Progenitor cell of endocrine pancreas (in vitro differentiated cells): ENCODE data around the gene SCAF8. TPM values are rescaled to one million over a fixed set of nuclear protein-coding genes. Genes with fewer than 3 reads are reported as not detected.
A peak's percentile ranks its signal among the peaks of the same experiment; 100 is the strongest.

Source experiments
- DNase-seq: peaks from one replicate; pipeline ENCODE4 v3.0.0; 2021; ENCODE audit warnings: low spot score; ENCODE audit not compliant: unreplicated experiment
- H3K27ac Mint-ChIP-seq: 2 replicates; pipeline ENCODE4 v1.8.0; 2021; ENCODE audit warnings: mild to moderate bottlenecking, moderate library complexity, mixed read lengths
- H3K27me3 Mint-ChIP-seq: 2 replicates; pipeline ENCODE4 v1.8.0; 2021; ENCODE audit warnings: mixed read lengths
- H3K36me3 Mint-ChIP-seq: 2 replicates; pipeline ENCODE4 v1.8.0; 2022; ENCODE audit warnings: mixed read lengths; ENCODE audit not compliant: insufficient read depth
- H3K4me1 Mint-ChIP-seq: 2 replicates; pipeline ENCODE4 v1.8.0; 2021; ENCODE audit warnings: low read depth, mixed read lengths
- H3K4me3 Mint-ChIP-seq: 2 replicates; pipeline ENCODE4 v1.8.0; 2021; ENCODE audit warnings: low read depth, mild to moderate bottlenecking, moderate library complexity, mixed read lengths
- H3K9me3 Mint-ChIP-seq: 2 replicates; pipeline ENCODE4 v1.8.0; 2021; ENCODE audit warnings: low read depth, mixed read lengths
- CTCF ChIP-seq: fragments of 200-600 bp; sonication (generic); IDR thresholded peaks from one replicate; pipeline ENCODE4 v1.5.0; 2021; ENCODE audit warnings: antibody characterized with exemption, mild to moderate bottlenecking; ENCODE audit not compliant: unreplicated experiment
- total RNA-seq: library from RNA; stranded (reverse); gene quantifications from 2 replicates; pipeline ENCODE4 v1.2.1, GENCODE V29; 2021

SCAF8 gene
- total RNA-seq, 1 donor from 2014 or later, result 69.5 TPM

DNA sequence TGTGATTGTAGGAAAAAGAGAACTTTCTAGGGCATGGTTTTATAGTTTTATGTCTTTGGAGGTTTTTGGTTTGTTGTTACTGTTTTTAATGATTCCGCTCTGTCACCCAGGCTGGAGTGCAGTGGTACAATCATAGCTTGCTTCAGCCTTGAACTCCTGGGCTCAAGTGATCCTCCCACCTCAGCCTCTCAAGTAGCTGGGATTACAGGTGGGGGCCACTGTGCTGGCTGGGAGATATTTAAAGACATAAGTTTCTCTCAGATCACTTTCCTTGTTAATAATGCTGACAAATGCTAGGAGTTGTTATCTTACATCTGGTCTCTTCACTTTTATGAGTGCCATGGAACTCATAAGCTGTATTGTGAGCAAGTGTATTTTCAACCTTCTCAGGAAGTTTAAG, 116.3 kb downstream of the SCAF8 start:
- Mint-ChIP-seq H3K9me3 (no peaks in the 10 kb centered on the region), H3K27me3 (no peaks in the 10 kb centered on the region), H3K4me3 (no peak overlapping the region), H3K36me3 (peaks cover 9% of the 10 kb centered on the region), H3K4me1 (peaks cover 6% of the 10 kb centered on the region), H3K27ac (no peak overlapping the region)
- TF ChIP-seq CTCF, result no peak
- no peak for DNase-seq

DNA sequence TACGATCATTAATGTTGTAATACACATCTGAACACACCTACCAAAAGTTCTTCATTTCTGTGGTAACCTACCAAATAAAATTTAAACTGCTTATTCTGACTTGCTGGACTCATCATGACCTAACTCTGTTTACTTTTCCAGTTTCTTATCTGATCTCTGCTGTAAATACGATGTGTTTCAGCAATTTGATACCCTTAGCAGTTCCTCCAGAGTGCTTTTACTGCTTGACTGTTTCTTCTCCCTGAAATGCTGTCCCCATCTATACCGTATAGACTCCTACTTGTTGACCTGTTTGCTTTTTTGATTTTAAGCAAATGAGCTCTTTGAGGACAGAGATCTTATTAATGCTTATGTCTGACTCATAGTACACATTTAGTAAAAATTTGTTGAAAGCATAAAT, 119.5 kb downstream of the SCAF8 start:
- Mint-ChIP-seq H3K4me1 (peaks cover 4% of the 10 kb centered on the region), H3K27ac (no peak overlapping the region), H3K27me3 (no peaks in the 10 kb centered on the region), H3K4me3 (no peak overlapping the region), H3K36me3 (peaks cover 9% of the 10 kb centered on the region), H3K9me3 (no peaks in the 10 kb centered on the region)
- no peak for DNase-seq
- TF ChIP-seq CTCF, result no peak

- H3K27me3 Mint-ChIP-seq, result no peaks in the 10 kb centered on the region
- no peaks in the 10 kb centered on the region for H3K9me3 Mint-ChIP-seq
- no peak for TF ChIP-seq CTCF
- H3K4me3 Mint-ChIP-seq, result no peak overlapping the region
- peaks cover 4% of the 10 kb centered on the region for H3K36me3 Mint-ChIP-seq
- DNase-seq, result no peak
- no peak overlapping the region for H3K27ac Mint-ChIP-seq
- H3K4me1 Mint-ChIP-seq, result peaks cover 13% of the 10 kb centered on the region
These were observed 124.3 kb downstream of the SCAF8 start for GRCh38 chr6:154857529-154857928.

DNA sequence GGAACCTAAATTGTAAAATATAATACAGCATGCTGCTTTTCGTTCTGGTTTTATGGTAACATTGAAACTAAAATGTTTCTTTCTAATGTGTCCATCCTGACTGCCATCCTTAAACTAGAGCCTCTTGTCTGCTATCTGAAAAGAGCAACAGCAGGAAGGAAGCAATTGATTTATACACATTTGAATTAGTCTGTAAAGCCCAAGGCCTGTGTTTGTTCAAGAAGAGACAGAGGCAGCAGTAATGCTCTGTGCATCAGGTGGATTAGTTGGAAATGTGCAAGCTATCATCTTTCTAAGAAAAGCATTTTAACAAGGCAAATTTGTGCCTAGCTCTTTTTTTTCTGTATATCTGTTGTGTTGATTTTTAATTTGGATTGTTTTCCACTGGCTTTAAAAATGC, 128.6 kb downstream of the SCAF8 start:
- Mint-ChIP-seq H3K36me3 (peaks cover 2% of the 10 kb centered on the region), H3K27me3 (no peaks in the 10 kb centered on the region), H3K9me3 (no peaks in the 10 kb centered on the region), H3K4me1 (peaks cover 28% of the 10 kb centered on the region), H3K27ac (peak overlapping the region; percentile 59), H3K4me3 (no peak overlapping the region)
- DNase-seq, result no peak
- TF ChIP-seq CTCF, result no peak

GRCh38 chr6:154862536-154862935, 129.3 kb downstream of the SCAF8 start:
- H3K27ac Mint-ChIP-seq, result no peak overlapping the region
- H3K9me3 Mint-ChIP-seq, result no peaks in the 10 kb centered on the region
- H3K27me3 Mint-ChIP-seq, result no peaks in the 10 kb centered on the region
- DNase-seq, result no peak
- peaks cover 2% of the 10 kb centered on the region for H3K36me3 Mint-ChIP-seq
- no peak for TF ChIP-seq CTCF
- peaks cover 28% of the 10 kb centered on the region for H3K4me1 Mint-ChIP-seq
- H3K4me3 Mint-ChIP-seq, result no peak overlapping the region
